ENCODE data around the gene CYSRT1.

Gene CYSRT1

GRCh38 chr9:137180491-137180890, 44.5 kb upstream of the CYSRT1 start:
- no peak overlapping the region for H3K4me3 ChIP-seq (ENCODE audit: low read depth, low read length)
- TF ChIP-seq CTCF (IDR thresholded peaks at IDR 0.05; ENCODE audit: borderline replicate concordance, insufficient read depth, low read depth, low read length) = no peak

GRCh38 chr9:137181680-137182079, 43.3 kb upstream of the CYSRT1 start:
- no peak overlapping the region for H3K4me3 ChIP-seq (ENCODE audit: low read depth, low read length)
- no peak for TF ChIP-seq CTCF (IDR thresholded peaks at IDR 0.05; ENCODE audit: borderline replicate concordance, insufficient read depth, low read depth, low read length)

- H3K4me3 ChIP-seq (ENCODE audit: low read depth, low read length) = no peak overlapping the region
- TF ChIP-seq CTCF (IDR thresholded peaks at IDR 0.05; ENCODE audit: borderline replicate concordance, insufficient read depth, low read depth, low read length) = no peak
Observed at GRCh38 chr9:137182836-137183235, 42.1 kb upstream of the CYSRT1 start.

GRCh38 chr9:137183980-137184595, 40.9 kb upstream of the CYSRT1 start:
- H3K4me3 ChIP-seq (ENCODE audit: low read depth, low read length) = no peak overlapping the region
- TF ChIP-seq CTCF (IDR thresholded peaks at IDR 0.05; ENCODE audit: borderline replicate concordance, insufficient read depth, low read depth, low read length) = no peak

- H3K4me3 ChIP-seq (ENCODE audit: low read depth, low read length) = no peak overlapping the region
- no peak for TF ChIP-seq CTCF (IDR thresholded peaks at IDR 0.05; ENCODE audit: borderline replicate concordance, insufficient read depth, low read depth, low read length)
Observed at GRCh38 chr9:137184881-137185660, 39.9 kb upstream of the CYSRT1 start.

- H3K4me3 ChIP-seq (ENCODE audit: low read depth, low read length) = no peak overlapping the region
- TF ChIP-seq CTCF (IDR thresholded peaks at IDR 0.05; ENCODE audit: borderline replicate concordance, insufficient read depth, low read depth, low read length) = no peak
Observed at GRCh38 chr9:137185921-137186320, 39.1 kb upstream of the CYSRT1 start.

- no peak for TF ChIP-seq CTCF (IDR thresholded peaks at IDR 0.05; ENCODE audit: borderline replicate concordance, insufficient read depth, low read depth, low read length)
- no peak overlapping the region for H3K4me3 ChIP-seq (ENCODE audit: low read depth, low read length)
Observed at GRCh38 chr9:137186385-137186784, 38.6 kb upstream of the CYSRT1 start.
